Glomerular visceral epithelial cell (primary cell): ENCODE results near the gene CCNI2.
"Not testable (repeated sequence)": the region's sequence is repeated elsewhere in the genome, so short reads cannot be mapped to it uniquely, and the experiment has no call there.

Source experiments
- DNase-seq: peaks from one replicate; pipeline ENCODE4 v3.0.0-alpha.2; 2016; ENCODE audit errors: extremely low spot score

Gene CCNI2

GRCh38 chr5:132781029-132781428, 33.8 kb downstream of the CCNI2 start:
- no peak for DNase-seq

- DNase-seq, result peak; percentile 37
Observed at GRCh38 chr5:132782101-132782500, 34.9 kb downstream of the CCNI2 start.

- no peak for DNase-seq
Observed at GRCh38 chr5:132785365-132785764, 38.1 kb downstream of the CCNI2 start.

- no peak for DNase-seq
Observed at GRCh38 chr5:132785864-132786263, 38.6 kb downstream of the CCNI2 start.

- peak; percentile 26 for DNase-seq
Observed at GRCh38 chr5:132787076-132787475, 39.9 kb downstream of the CCNI2 start.

- DNase-seq, result no peak
Observed at GRCh38 chr5:132788508-132788907, 41.3 kb downstream of the CCNI2 start.

- no peak for DNase-seq
Observed at GRCh38 chr5:132788990-132789886, 42.0 kb downstream of the CCNI2 start.

GRCh38 chr5:132790201-132790865, 43.1 kb downstream of the CCNI2 start:
- no peak for DNase-seq

- no peak for DNase-seq
Observed at GRCh38 chr5:132791026-132791425, 43.8 kb downstream of the CCNI2 start.

- no peak for DNase-seq
Observed at GRCh38 chr5:132797651-132798050, 50.4 kb downstream of the CCNI2 start.

- DNase-seq, result no peak
Observed at GRCh38 chr5:132799392-132799791, 52.2 kb downstream of the CCNI2 start.

GRCh38 chr5:132800545-132800944, 53.3 kb downstream of the CCNI2 start:
- DNase-seq, result no peak

- no peak for DNase-seq
Observed at GRCh38 chr5:132802044-132802684, 54.9 kb downstream of the CCNI2 start.

GRCh38 chr5:132802685-132803066, 55.5 kb downstream of the CCNI2 start:
- DNase-seq, result not testable (repeated sequence)
